ENCODE results near the gene SYT9. TPM values are rescaled to one million over a fixed set of nuclear protein-coding genes. Genes with fewer than 3 reads are reported as not detected.

Gene SYT9
- total RNA-seq, 1 donor from 2014 or later = 1.0 TPM

- no peak for DNase-seq (ENCODE audit: low read depth)
- Histone ChIP-seq H3K27me3 (ENCODE audit: control insufficient read depth, insufficient read depth, low read length) (no peaks in the 10 kb centered on the region), H3K4me3 (ENCODE audit: low read depth, low read length) (no peak overlapping the region), H3K36me3 (ENCODE audit: control insufficient read depth, insufficient read depth, low read length) (no peaks in the 10 kb centered on the region)
- no peak for TF ChIP-seq CTCF (IDR thresholded peaks at IDR 0.05; ENCODE audit: insufficient read depth, low read length, poor library complexity, severe bottlenecking)
These were observed 192.6 kb downstream of the SYT9 start for GRCh38 chr11:7444091-7444981.

GRCh38 chr11:7445564-7445963 is 193.9 kb downstream of the SYT9 start:
- DNase-seq (ENCODE audit: low read depth) = no peak
- Histone ChIP-seq H3K36me3 (ENCODE audit: control insufficient read depth, insufficient read depth, low read length) (no peaks in the 10 kb centered on the region), H3K4me3 (ENCODE audit: low read depth, low read length) (no peak overlapping the region), H3K27me3 (ENCODE audit: control insufficient read depth, insufficient read depth, low read length) (no peaks in the 10 kb centered on the region)
- TF ChIP-seq CTCF (IDR thresholded peaks at IDR 0.05; ENCODE audit: insufficient read depth, low read length, poor library complexity, severe bottlenecking) = no peak

GRCh38 chr11:7448201-7448600 is 196.5 kb downstream of the SYT9 start:
- H3K36me3 ChIP-seq (ENCODE audit: control insufficient read depth, insufficient read depth, low read length) = no peaks in the 10 kb centered on the region
- no peak overlapping the region for H3K4me3 ChIP-seq (ENCODE audit: low read depth, low read length)
- no peaks in the 10 kb centered on the region for H3K27me3 ChIP-seq (ENCODE audit: control insufficient read depth, insufficient read depth, low read length)
- no peak for DNase-seq (ENCODE audit: low read depth)
- no peak for TF ChIP-seq CTCF (IDR thresholded peaks at IDR 0.05; ENCODE audit: insufficient read depth, low read length, poor library complexity, severe bottlenecking)

GRCh38 chr11:7449211-7449840 is 197.6 kb downstream of the SYT9 start:
- DNase-seq (ENCODE audit: low read depth) = no peak
- no peak for TF ChIP-seq CTCF (IDR thresholded peaks at IDR 0.05; ENCODE audit: insufficient read depth, low read length, poor library complexity, severe bottlenecking)
- Histone ChIP-seq H3K36me3 (ENCODE audit: control insufficient read depth, insufficient read depth, low read length) (no peaks in the 10 kb centered on the region), H3K4me3 (ENCODE audit: low read depth, low read length) (no peak overlapping the region), H3K27me3 (ENCODE audit: control insufficient read depth, insufficient read depth, low read length) (no peaks in the 10 kb centered on the region)

GRCh38 chr11:7449841-7450214 is 198.1 kb downstream of the SYT9 start:
- Histone ChIP-seq H3K27me3 (ENCODE audit: control insufficient read depth, insufficient read depth, low read length) (no peaks in the 10 kb centered on the region), H3K4me3 (ENCODE audit: low read depth, low read length) (no peak overlapping the region), H3K36me3 (ENCODE audit: control insufficient read depth, insufficient read depth, low read length) (no peaks in the 10 kb centered on the region)
- TF ChIP-seq CTCF (IDR thresholded peaks at IDR 0.05; ENCODE audit: insufficient read depth, low read length, poor library complexity, severe bottlenecking) = no peak
- no peak for DNase-seq (ENCODE audit: low read depth)
